Body of pancreas (tissue), 4 donors: ENCODE results near the gene MS4A14.

Source experiments
- POLR2A ChIP-seq, 3 donors: fragments of 450-650 bp; IDR thresholded peaks; one replicate each; pipeline ENCODE4 v1.6.1; 2016; ENCODE audit warnings: antibody characterized with exemption in 3 of 3, mild to moderate bottlenecking in 2 of 3
- TF ChIP-seq, protein P1 (sequence below), 7 experiments: fragments of 450-650 bp in 4 of 7; fragments of 200-600 bp in 3 of 7; sonication (generic) in 3 of 7; IDR thresholded peaks; one replicate each; pipeline ENCODE4 v1.5.1; 2016 to 2019; ENCODE audit warnings: antibody characterized with exemption in 7 of 7

DNA sequence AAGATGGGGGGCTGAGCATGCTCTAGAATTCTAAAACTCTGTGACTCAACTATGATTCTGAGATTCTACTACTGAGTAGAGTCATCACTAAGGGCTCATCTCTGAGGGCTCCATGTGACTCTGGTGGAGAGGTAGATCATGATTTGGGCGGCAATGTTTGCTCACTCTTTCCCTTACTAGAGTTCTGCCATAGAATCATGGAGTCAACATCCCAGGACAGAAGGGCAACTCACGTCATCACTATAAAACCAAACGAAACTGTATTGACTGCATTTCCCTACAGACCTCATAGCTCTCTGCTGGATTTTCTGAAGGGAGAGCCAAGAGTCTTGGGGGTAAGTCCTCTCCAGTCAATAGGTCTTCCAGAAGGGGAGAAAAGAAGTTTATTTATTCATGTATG lies at the start of gene MS4A14:
- no peak for TF ChIP-seq POLR2A (IDR thresholded peaks at IDR 0.05)
- TF ChIP-seq, protein P1, sequence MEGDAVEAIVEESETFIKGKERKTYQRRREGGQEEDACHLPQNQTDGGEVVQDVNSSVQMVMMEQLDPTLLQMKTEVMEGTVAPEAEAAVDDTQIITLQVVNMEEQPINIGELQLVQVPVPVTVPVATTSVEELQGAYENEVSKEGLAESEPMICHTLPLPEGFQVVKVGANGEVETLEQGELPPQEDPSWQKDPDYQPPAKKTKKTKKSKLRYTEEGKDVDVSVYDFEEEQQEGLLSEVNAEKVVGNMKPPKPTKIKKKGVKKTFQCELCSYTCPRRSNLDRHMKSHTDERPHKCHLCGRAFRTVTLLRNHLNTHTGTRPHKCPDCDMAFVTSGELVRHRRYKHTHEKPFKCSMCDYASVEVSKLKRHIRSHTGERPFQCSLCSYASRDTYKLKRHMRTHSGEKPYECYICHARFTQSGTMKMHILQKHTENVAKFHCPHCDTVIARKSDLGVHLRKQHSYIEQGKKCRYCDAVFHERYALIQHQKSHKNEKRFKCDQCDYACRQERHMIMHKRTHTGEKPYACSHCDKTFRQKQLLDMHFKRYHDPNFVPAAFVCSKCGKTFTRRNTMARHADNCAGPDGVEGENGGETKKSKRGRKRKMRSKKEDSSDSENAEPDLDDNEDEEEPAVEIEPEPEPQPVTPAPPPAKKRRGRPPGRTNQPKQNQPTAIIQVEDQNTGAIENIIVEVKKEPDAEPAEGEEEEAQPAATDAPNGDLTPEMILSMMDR (IDR thresholded peaks at IDR 0.05) = no peak
